ENCODE measurements around the gene LRP1B. TPM values are rescaled to one million over a fixed set of nuclear protein-coding genes. Genes with fewer than 3 reads are reported as not detected.

The LRP1B gene
- polyA plus RNA-seq, 2 of the 4 experiments (the other 2 are of a cell fraction), result 0.03 TPM; not detected in 1

- no peak for TF ChIP-seq REST (IDR thresholded peaks at IDR 0.05)
These were observed 1326.0 kb downstream of the LRP1B start (continued) for GRCh38 chr2:140804700-140805260.

GRCh38 chr2:140801311-140801710, 1329.5 kb downstream of the LRP1B start:
- CTCF ChIA-PET, result interaction anchor here (0.7 kb wide), 1 partner anchor 742 kb away, joined by 4 read pairs; no protein-coding TSS in a partner anchor

More at GRCh38 chr2:140801311-140801710, 1329.5 kb downstream of the LRP1B start:
- peak overlapping the region; percentile 16 for H3K4me3 ChIP-seq
- no peaks in the 10 kb centered on the region for H3K9me3 ChIP-seq
- peak; percentile 66 to 69; a peak in 3 of 6 replicates for ATAC-seq
- FAIRE-seq, result no peak
- WGBS (ENCODE audit: missing lambda C conversion rate), result 26% methylated on average over 3 of the region's 3 CpGs
- TF ChIP-seq NPAS2 (CRISPR knock-in tag; IDR thresholded peaks at IDR 0.05; ENCODE audit: borderline replicate concordance) (no peak), ATOH8 (CRISPR knock-in tag; IDR thresholded peaks at IDR 0.05; ENCODE audit: low read depth) (no peak), RCOR1 (IDR thresholded peaks at IDR 0.05; ENCODE audit: low read depth, low read length) (no peak), HOXB5 (CRISPR knock-in tag; IDR thresholded peaks at IDR 0.05) (no peak), CBX2 (IDR thresholded peaks at IDR 0.05; ENCODE audit: borderline replicate concordance, low read depth) (no peak), KDM1A (IDR thresholded peaks at IDR 0.05; ENCODE audit: low read depth) (no peak), CHD2 (IDR thresholded peaks at IDR 0.05; ENCODE audit: low read length, partially characterized antibody) (no peak), HES2 (IDR thresholded peaks at IDR 0.05) (no peak), TP53 (CRISPR knock-in tag; IDR thresholded peaks at IDR 0.05) (no peak), POLR2A (IDR thresholded peaks at IDR 0.05; ENCODE audit: low read length) (no peak), ELK1 (IDR thresholded peaks at IDR 0.05; ENCODE audit: low read depth, low read length) (no peak), CBX8 (IDR thresholded peaks at IDR 0.05) (no peak), CHD4 (IDR thresholded peaks at IDR 0.05; ENCODE audit: borderline replicate concordance) (no peak), MAFK (IDR thresholded peaks at IDR 0.05; ENCODE audit: partially characterized antibody) (no peak), PHF8 (IDR thresholded peaks at IDR 0.05; ENCODE audit: borderline replicate concordance, low read depth) (no peak), NR3C1 (IDR thresholded peaks at IDR 0.05) (no peak), CTCF (IDR thresholded peaks at IDR 0.05) (no peak), ZC3H11A (IDR thresholded peaks at IDR 0.05) (no peak), USF2 (IDR thresholded peaks at IDR 0.05) (no peak)
- H3K4me1 ChIP-seq, result no peaks in the 10 kb centered on the region
- DNase-seq (ENCODE audit: low read depth in 1 of 2, low spot score in 1 of 2), result no peak
- peak overlapping the region; percentile 69 for H3K4me2 ChIP-seq
- POLR2A ChIA-PET, result no interaction called here
- no peak overlapping the region for H3K27ac ChIP-seq

All from A549 (cell line).